Adipocyte (in vitro differentiated cells): Measurements from ENCODE around the gene RAB18.

ENCODE experiments used
- DNase-seq: peaks from one replicate; pipeline ENCODE4 v3.0.0-alpha.2; 2015; ENCODE audit warnings: low read depth
- H3K27me3 ChIP-seq: replicated peaks from 2 replicates; pipeline ENCODE4 v1.7.0; 2013; ENCODE audit warnings: mild to moderate bottlenecking, low read length, moderate library complexity; ENCODE audit not compliant: control insufficient read depth, insufficient read depth
- H3K36me3 ChIP-seq: 2 replicates; pipeline ENCODE4 v1.7.0; 2013; ENCODE audit warnings: low read length, mild to moderate bottlenecking, moderate library complexity; ENCODE audit not compliant: control insufficient read depth, insufficient read depth, severe bottlenecking
- H3K4me1 ChIP-seq: 2 replicates; pipeline ENCODE4 v1.7.0; 2013; ENCODE audit warnings: mild to moderate bottlenecking, low read length, moderate library complexity; ENCODE audit not compliant: control insufficient read depth, insufficient read depth
- H3K4me3 ChIP-seq: 2 replicates; pipeline ENCODE4 v1.7.0; 2013; ENCODE audit warnings: mild to moderate bottlenecking, low read length, moderate library complexity
- H3K9ac ChIP-seq: 2 replicates; pipeline ENCODE4 v1.7.0; 2013; ENCODE audit warnings: mild to moderate bottlenecking, low read length, moderate library complexity
- H3K9me3 ChIP-seq: 2 replicates; pipeline ENCODE4 v1.7.0; 2013; ENCODE audit warnings: mild to moderate bottlenecking, low read length, moderate library complexity; ENCODE audit not compliant: control insufficient read depth

RAB18 gene

DNA sequence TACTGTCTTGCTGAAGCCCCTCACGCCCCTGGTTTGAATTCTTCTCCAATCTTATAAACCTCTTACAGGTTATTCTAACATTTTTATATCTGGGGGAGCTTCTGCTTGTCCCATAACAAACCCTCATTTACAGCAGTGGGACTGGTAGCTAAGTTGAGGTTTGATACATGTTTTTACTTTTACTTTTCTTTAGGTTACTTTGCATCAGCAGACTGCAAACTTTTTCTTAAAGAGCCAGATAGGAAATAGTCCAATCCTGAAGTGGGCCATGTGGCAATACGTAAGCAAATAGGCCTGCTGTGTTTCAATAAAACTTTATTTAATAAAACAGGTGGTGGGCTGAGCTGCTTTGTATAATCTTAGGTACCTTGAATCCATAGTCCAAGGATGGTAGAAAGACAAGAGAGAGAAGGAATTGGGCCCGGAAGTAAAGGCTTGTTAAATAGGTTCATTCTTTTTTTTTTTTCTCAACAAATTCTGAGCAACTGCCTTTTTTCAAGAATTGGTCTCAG is 27.3 kb downstream of the RAB18 start:
- Histone ChIP-seq H3K9me3 (no peaks in the 10 kb centered on the region), H3K4me1 (peaks cover 22% of the 10 kb centered on the region), H3K27me3 (no peaks in the 10 kb centered on the region), H3K4me3 (no peak overlapping the region), H3K36me3 (peaks cover 28% of the 10 kb centered on the region), H3K9ac (no peak overlapping the region)
- DNase-seq: no peak

GRCh38 chr10:27534161-27534700 is 30.1 kb downstream of the RAB18 start:
- no peak for DNase-seq
- no peak overlapping the region for H3K9ac ChIP-seq
- no peaks in the 10 kb centered on the region for H3K9me3 ChIP-seq
- H3K27me3 ChIP-seq: no peaks in the 10 kb centered on the region
- H3K4me1 ChIP-seq: peaks cover 9% of the 10 kb centered on the region
- no peak overlapping the region for H3K4me3 ChIP-seq
- peaks cover 56% of the 10 kb centered on the region for H3K36me3 ChIP-seq

DNA sequence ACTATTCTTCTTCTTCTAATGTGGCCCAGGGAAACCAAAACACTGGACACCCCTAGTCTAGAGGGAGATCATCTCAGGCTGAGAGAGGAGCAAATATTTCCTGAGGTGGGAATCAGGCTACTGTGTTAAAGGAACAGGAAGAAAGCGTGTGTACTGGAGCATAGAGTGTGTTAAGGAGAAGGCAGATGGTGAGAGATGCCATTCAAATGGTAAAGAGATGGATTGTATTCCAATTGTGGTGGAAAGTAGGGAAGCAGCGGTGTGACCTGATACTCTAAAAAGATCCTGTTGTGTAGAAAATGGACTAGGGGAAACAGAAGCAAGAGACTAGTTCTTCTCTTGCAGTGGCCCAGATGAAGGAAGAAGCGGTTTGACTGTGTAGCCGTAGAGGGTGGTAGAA is 31.2 kb downstream of the RAB18 start:
- Histone ChIP-seq H3K36me3 (peaks cover 66% of the 10 kb centered on the region), H3K4me3 (no peak overlapping the region), H3K9me3 (no peaks in the 10 kb centered on the region), H3K9ac (no peak overlapping the region), H3K27me3 (no peaks in the 10 kb centered on the region), H3K4me1 (no peaks in the 10 kb centered on the region)
- no peak for DNase-seq

DNA sequence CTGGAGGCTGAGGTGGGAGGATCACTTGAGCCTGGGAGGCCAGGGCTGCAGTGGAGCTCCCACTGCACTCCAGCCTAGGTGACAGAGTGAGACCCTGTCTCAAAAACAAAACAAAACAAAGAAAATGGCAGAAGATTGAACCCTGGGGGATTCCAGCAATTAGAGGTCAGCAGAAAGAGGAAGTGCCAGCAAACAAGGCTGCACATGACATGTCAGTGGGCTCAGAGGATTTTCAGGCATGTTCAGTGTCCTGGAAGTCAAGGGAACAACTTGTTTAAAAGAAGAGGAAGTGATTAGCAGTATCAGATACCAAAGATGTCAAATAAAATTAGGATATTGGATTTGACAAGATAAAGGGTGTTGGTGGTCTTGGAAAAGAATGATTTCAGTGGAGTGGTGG is 32.3 kb downstream of the RAB18 start:
- no peaks in the 10 kb centered on the region for H3K4me1 ChIP-seq
- no peak overlapping the region for H3K4me3 ChIP-seq
- H3K9ac ChIP-seq: no peak overlapping the region
- no peak for DNase-seq
- no peaks in the 10 kb centered on the region for H3K27me3 ChIP-seq
- peaks cover 70% of the 10 kb centered on the region for H3K36me3 ChIP-seq
- no peaks in the 10 kb centered on the region for H3K9me3 ChIP-seq

GRCh38 chr10:27537166-27537565 is 33.1 kb downstream of the RAB18 start:
- H3K36me3 ChIP-seq: peaks cover 70% of the 10 kb centered on the region
- no peaks in the 10 kb centered on the region for H3K9me3 ChIP-seq
- no peak overlapping the region for H3K4me3 ChIP-seq
- no peaks in the 10 kb centered on the region for H3K27me3 ChIP-seq
- H3K4me1 ChIP-seq: no peaks in the 10 kb centered on the region
- H3K9ac ChIP-seq: no peak overlapping the region
- no peak for DNase-seq

DNA sequence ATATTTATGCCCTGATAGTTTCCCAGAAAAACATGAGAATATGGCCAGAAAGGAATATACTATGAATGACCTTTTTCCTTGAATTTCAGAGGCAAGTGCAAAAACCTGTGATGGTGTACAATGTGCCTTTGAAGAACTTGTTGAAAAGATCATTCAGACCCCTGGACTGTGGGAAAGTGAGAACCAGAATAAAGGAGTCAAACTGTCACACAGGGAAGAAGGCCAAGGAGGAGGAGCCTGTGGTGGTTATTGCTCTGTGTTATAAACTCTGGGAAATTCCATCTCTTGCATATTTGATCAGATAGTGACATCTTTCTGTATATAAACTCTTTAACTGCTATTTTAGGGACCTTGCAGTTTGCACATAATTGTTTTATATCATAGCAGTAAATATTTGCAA is 33.7 kb downstream of the RAB18 start:
- Histone ChIP-seq H3K4me1 (peaks cover 3% of the 10 kb centered on the region), H3K27me3 (no peaks in the 10 kb centered on the region), H3K36me3 (peaks cover 73% of the 10 kb centered on the region), H3K9me3 (no peaks in the 10 kb centered on the region), H3K9ac (no peak overlapping the region), H3K4me3 (no peak overlapping the region)
- DNase-seq: no peak

DNA sequence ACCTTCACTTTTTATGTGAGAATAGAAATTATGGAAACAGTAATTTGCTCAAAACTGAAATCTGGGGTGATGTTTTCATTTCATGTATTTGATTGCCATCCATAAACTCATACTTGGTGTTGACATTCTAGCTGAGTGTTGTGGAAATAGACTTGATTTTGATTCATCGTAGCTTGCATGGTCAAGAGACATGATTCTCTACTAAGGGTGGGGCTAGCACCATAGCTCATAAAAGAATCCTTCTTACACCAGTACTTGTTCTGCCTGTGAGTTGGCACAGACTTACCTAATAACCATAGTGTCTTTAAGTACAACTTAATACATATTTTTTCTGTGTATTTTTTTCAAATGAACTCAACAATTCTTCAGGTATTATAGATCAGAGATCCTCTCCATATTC is 36.6 kb downstream of the RAB18 start:
- H3K4me1 ChIP-seq: peaks cover 8% of the 10 kb centered on the region
- no peaks in the 10 kb centered on the region for H3K9me3 ChIP-seq
- H3K9ac ChIP-seq: no peak overlapping the region
- H3K4me3 ChIP-seq: no peak overlapping the region
- peaks cover 68% of the 10 kb centered on the region for H3K36me3 ChIP-seq
- no peaks in the 10 kb centered on the region for H3K27me3 ChIP-seq
- DNase-seq: no peak

- Histone ChIP-seq H3K9ac (no peak overlapping the region), H3K27me3 (no peaks in the 10 kb centered on the region)
Measured at GRCh38 chr10:27541796-27542729, 38.0 kb downstream of the RAB18 start.

GRCh38 chr10:27542812-27543211 is 38.7 kb downstream of the RAB18 start:
- H3K27me3 ChIP-seq: no peaks in the 10 kb centered on the region
- peaks cover 8% of the 10 kb centered on the region for H3K4me1 ChIP-seq
- H3K9ac ChIP-seq: no peak overlapping the region
- H3K4me3 ChIP-seq: no peak overlapping the region
- DNase-seq: peak; percentile 78
- no peaks in the 10 kb centered on the region for H3K9me3 ChIP-seq
- H3K36me3 ChIP-seq: peaks cover 60% of the 10 kb centered on the region

More at GRCh38 chr10:27541796-27542729, 38.0 kb downstream of the RAB18 start:
- DNase-seq: no peak
- Histone ChIP-seq H3K4me3 (no peak overlapping the region), H3K9me3 (no peaks in the 10 kb centered on the region), H3K4me1 (peaks cover 8% of the 10 kb centered on the region), H3K36me3 (peaks cover 60% of the 10 kb centered on the region)

- H3K27me3 ChIP-seq: no peaks in the 10 kb centered on the region
- H3K9me3 ChIP-seq: no peaks in the 10 kb centered on the region
- DNase-seq: no peak
- H3K9ac ChIP-seq: no peak overlapping the region
- H3K4me1 ChIP-seq: peaks cover 8% of the 10 kb centered on the region
- H3K36me3 ChIP-seq: peaks cover 33% of the 10 kb centered on the region
- no peak overlapping the region for H3K4me3 ChIP-seq
Measured at GRCh38 chr10:27547047-27547446, 42.9 kb downstream of the RAB18 start.

DNA sequence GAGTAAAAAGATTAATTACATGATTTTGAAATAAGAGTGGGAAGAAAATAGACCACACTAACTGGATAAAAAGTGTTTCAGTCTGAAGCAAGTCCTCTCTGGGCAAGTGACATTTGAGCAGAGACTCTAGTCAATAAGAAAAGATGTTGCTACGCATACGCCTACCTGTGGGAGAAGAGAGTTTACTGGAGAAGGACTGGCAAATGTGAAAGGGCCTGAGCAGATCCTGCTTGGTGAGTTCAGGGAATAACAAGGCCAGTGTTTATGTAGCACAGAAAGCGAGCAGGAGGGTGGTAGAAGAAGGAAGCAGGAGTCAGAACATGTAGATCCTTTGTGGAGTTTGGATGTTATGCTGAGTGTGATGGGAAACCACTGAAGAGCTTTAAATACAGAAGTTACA is 43.4 kb downstream of the RAB18 start:
- Histone ChIP-seq H3K4me3 (no peak overlapping the region), H3K9ac (no peak overlapping the region), H3K36me3 (peaks cover 33% of the 10 kb centered on the region), H3K4me1 (peaks cover 8% of the 10 kb centered on the region), H3K27me3 (no peaks in the 10 kb centered on the region), H3K9me3 (no peaks in the 10 kb centered on the region)
- no peak for DNase-seq
